ENCODE measurements around the gene ACCS. TPM values are rescaled to one million over a fixed set of nuclear protein-coding genes. Genes with fewer than 3 reads are reported as not detected.
A peak's percentile ranks its signal among the peaks of the same experiment; 100 is the strongest.

The ACCS gene
- total RNA-seq, 1 experiment from 2014 or later: 7.6 TPM

DNA sequence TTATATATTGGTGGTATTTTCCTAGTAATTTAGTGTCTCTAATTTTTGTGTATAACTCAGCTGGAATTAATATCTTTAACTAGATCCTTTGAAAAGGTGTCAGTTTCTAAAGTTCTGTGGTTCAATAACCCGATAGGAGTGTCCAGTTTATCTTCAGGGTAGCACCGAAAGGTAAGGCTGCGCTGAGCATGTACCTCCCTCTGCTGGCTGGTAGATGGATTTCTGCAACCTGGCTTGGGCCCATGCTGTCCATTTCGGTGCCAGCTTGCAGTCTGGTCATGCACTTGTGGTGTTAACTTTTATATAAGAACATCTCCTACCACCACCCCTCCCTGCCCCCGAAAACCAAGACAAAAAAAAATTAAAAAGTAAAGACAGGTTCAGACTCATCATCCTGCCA, 54.1 kb downstream of the ACCS start:
- Histone ChIP-seq H3K4me3 (no peak overlapping the region), H3K36me3 (peaks cover 29% of the 10 kb centered on the region), H3K27me3 (no peaks in the 10 kb centered on the region), H3K9me3 (replicated peaks) (no peaks in the 10 kb centered on the region), H3K4me1 (no peaks in the 10 kb centered on the region), H3K27ac (no peak overlapping the region)
- DNase-seq: no peak

- no peaks in the 10 kb centered on the region for H3K4me1 ChIP-seq
- H3K4me3 ChIP-seq: no peak overlapping the region
- no peak for DNase-seq
- H3K27me3 ChIP-seq: no peaks in the 10 kb centered on the region
- H3K36me3 ChIP-seq: peaks cover 25% of the 10 kb centered on the region
- no peak overlapping the region for H3K27ac ChIP-seq
- no peaks in the 10 kb centered on the region for H3K9me3 ChIP-seq (replicated peaks)
These were observed 59.5 kb downstream of the ACCS start for GRCh38 chr11:44125598-44125997.

GRCh38 chr11:44126304-44126703, 60.2 kb downstream of the ACCS start:
- no peak overlapping the region for H3K4me3 ChIP-seq
- H3K27me3 ChIP-seq: no peaks in the 10 kb centered on the region
- H3K27ac ChIP-seq: no peak overlapping the region
- DNase-seq: no peak
- H3K9me3 ChIP-seq (replicated peaks): no peaks in the 10 kb centered on the region
- H3K36me3 ChIP-seq: peaks cover 25% of the 10 kb centered on the region
- no peaks in the 10 kb centered on the region for H3K4me1 ChIP-seq

DNA sequence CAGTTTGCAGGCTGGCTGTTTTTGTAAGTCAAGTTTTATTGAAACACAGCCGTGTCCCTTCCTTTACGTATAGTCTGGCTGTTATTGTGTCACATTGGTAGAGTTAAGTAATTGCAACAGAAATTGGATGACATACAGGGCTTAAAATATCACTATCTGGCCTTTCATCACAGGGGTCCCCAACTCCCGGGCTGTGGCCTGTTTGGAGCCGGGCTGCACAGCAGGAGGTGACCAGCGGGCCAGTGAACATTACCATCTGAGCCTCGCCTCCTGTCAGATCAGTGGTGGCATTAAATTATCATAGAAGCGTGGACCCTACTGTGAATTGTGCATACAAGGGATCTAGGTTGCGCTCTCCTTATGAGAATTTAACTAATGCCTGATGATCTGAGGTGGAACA, 61.1 kb downstream of the ACCS start:
- H3K36me3 ChIP-seq: peaks cover 25% of the 10 kb centered on the region
- no peak overlapping the region for H3K4me3 ChIP-seq
- H3K4me1 ChIP-seq: no peaks in the 10 kb centered on the region
- H3K27ac ChIP-seq: no peak overlapping the region
- H3K9me3 ChIP-seq (replicated peaks): no peaks in the 10 kb centered on the region
- DNase-seq: no peak
- no peaks in the 10 kb centered on the region for H3K27me3 ChIP-seq

GRCh38 chr11:44128729-44129128, 62.7 kb downstream of the ACCS start:
- Histone ChIP-seq H3K4me1 (peaks cover 3% of the 10 kb centered on the region), H3K27ac (no peak overlapping the region), H3K4me3 (no peak overlapping the region), H3K9me3 (replicated peaks) (no peaks in the 10 kb centered on the region), H3K36me3 (peaks cover 25% of the 10 kb centered on the region), H3K27me3 (no peaks in the 10 kb centered on the region)
- no peak for DNase-seq

DNA sequence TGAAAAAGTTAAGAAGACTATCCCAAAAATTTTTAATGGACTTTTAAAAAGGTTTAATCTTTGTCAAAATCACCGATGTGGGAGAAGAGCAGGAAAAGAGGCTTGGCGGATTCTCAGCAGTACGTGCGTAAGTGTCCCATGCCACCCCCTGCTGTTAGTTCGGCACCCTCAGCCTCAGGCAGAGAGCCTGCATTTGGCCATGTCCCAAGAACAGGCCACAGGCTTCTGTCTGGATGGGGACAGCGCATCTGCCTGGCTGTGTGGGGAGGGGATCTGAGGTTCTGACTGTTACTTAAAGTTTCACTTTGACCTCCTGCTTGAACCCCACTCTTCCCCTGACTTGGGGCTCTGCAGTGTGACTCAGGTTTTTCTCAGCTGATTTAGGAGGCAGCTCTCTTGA, 64.7 kb downstream of the ACCS start:
- no peaks in the 10 kb centered on the region for H3K9me3 ChIP-seq (replicated peaks)
- no peaks in the 10 kb centered on the region for H3K27me3 ChIP-seq
- H3K4me1 ChIP-seq: peaks cover 24% of the 10 kb centered on the region
- H3K4me3 ChIP-seq: no peak overlapping the region
- peak; percentile 16 to 33 for DNase-seq
- no peak overlapping the region for H3K27ac ChIP-seq
- H3K36me3 ChIP-seq: peaks cover 13% of the 10 kb centered on the region

GRCh38 chr11:44133335-44133946, 67.4 kb downstream of the ACCS start:
- Histone ChIP-seq H3K27ac (no peak overlapping the region), H3K4me3 (no peak overlapping the region), H3K36me3 (no peaks in the 10 kb centered on the region), H3K9me3 (replicated peaks) (no peaks in the 10 kb centered on the region), H3K27me3 (no peaks in the 10 kb centered on the region), H3K4me1 (peaks cover 47% of the 10 kb centered on the region)
- peak; percentile 47 to 86 for DNase-seq

Other genes starting within 250 kb of the ACCS start
- 26.0 and 29.2 TPM in 2 replicates for gene ALKBH3, start 185.4 kb upstream of the ACCS start, total RNA-seq (2014; rRNA removed; shearing (Covaris generic))
- gene C11orf96, start 123.6 kb upstream of the ACCS start, total RNA-seq (2014; rRNA removed; shearing (Covaris generic)): 2.1 and 3.4 TPM in 2 replicates
- gene ACCSL, start 18.3 kb upstream of the ACCS start, total RNA-seq (2014; rRNA removed; shearing (Covaris generic)): not detected in 2 replicates
- gene EXT2, start 29.4 kb downstream of the ACCS start, total RNA-seq (2014; rRNA removed; shearing (Covaris generic)): 85.0 and 91.7 TPM in 2 replicates
- gene ALX4, start 243.9 kb downstream of the ACCS start, total RNA-seq (2014; rRNA removed; shearing (Covaris generic)): 1.1 and 1.4 TPM in 2 replicates